ENCODE measurements around the gene DLG2.
A peak's percentile ranks its signal among the peaks of the same experiment; 100 is the strongest.
"Not testable (repeated sequence)": the region's sequence is repeated elsewhere in the genome, so short reads cannot be mapped to it uniquely, and the experiment has no call there.

The DLG2 gene

DNA sequence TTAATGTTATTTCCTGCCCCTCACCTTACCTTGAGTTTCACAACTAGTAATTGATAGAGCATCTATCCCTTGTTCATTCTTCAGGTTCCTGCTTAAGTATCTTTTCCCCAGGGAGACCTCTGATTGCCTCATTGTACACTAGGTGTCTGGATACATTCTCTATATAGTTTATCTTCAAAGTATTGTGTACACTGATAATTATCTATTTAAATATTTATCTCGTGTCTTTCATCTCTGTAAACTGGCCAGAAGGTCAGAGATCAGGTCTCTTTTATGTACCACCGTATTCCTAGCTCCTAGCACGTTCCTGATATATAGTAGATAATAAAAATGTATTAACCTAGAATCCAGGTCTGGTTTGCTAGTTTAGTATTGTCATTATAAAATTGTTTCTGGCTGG is 7.6 kb upstream of the DLG2 start:
- no peak for DNase-seq

DNA sequence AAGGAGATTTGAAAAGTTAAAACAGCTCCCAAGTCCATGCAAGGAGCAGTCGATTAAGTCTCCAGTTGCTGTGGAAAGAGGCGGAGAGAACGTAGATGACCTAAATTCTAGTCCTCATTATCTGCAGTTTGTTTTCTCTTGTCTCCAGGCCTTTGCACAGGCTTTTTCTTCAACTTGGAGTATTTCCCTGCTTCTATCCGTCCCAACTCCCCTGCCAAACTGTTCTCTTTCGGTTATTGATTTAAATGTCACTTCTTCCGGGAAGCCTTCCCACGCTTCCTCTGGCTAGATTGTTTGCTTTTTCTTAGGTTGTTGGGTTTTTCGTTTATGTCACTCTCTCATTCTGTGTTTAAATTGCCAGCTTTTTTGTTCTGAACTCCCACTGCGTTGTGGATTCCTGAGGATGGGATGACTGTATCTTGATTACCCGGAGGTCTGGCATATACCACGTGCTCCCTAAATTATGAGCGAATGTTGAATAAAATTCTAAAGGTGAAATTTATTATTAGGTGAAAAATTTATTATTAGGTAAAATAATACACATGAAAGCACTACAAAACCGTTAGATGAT is 1.7 kb upstream of the DLG2 start:
- DNase-seq, result no peak

DNA sequence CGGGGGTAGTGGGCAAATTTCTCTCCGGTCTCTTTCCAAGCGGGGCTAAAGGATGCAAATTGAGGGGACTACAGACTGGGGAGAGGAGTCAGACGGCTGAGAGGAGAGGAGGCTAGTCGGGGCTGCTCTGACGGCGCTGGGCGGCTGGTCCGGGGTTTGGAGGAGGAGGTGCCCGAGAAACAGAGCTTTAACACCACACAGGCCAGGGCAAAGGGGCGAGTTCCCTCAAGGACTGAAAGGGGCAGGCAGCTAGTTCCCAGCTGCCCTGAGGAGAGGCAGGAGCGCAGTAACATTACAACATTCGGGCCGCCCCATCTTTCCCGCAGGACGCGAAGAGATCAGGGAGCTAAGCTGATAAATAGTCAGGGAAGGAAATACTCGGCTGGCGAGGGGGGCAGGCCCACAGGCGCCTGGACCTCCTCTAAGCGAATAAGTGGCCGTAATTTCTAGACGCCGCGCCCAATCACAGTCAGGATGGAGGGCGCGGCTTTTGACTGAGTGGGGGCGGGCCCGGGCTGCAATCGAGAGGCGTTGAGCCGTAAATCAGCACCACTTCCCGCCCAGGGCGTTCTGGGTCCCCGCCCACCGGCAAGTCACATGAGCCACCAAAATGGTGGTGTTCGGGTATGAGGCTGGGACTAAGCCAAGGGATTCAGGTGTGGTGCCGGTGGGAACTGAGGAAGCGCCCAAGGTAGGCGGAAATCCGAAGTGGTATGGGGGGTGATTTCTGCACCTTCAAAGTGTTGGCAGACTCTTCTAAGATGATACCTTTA is 1.0 kb upstream of the DLG2 start, which contains the start of gene TMEM126B:
TSS of gene TMEM126B (plus strand) at position 596 of the 773 bp plus-strand sequence. CDS start at position 611, 15 bp downstream.
- DNase-seq, result peak; percentile 92

DNA sequence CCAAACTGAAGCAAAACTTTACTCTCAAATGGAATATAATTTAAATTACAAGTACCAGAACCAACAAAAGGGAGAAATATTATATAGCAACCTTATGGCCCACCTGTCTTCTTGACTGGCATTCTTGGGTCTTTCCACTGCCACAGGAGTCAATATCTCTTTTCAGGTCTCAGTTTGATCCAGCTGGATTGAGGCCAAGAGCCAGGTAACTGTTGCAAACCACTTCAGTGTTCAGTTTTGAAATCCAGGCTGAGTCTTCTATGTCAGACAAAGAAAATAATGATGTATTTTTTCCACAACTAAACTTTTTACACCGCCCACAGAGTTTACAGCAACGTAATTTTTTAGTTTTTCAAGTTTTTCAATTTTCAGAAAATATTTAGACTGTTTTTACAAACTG is 648 bp downstream of the DLG2 start:
- DNase-seq, result no peak

DNA sequence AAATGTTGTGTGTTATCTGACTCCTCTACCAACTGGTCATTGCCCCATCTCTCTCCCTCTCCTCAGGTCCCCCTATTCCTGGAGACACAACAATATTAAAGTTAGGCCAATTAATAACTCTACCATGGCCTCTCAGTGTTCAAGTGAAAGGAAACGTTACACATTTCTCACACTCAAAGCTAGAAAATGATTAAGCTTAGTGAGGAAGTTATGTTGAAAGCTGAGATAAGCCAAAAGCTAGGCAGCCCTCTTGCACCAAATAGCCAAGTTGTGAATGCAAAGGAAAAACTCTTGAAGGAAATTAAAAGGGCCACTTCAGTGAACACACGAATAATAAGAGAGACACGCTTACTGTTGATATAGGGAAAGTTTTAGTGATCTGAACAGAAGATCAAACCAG is 6.9 kb downstream of the DLG2 start:
- no peak for DNase-seq

DNA sequence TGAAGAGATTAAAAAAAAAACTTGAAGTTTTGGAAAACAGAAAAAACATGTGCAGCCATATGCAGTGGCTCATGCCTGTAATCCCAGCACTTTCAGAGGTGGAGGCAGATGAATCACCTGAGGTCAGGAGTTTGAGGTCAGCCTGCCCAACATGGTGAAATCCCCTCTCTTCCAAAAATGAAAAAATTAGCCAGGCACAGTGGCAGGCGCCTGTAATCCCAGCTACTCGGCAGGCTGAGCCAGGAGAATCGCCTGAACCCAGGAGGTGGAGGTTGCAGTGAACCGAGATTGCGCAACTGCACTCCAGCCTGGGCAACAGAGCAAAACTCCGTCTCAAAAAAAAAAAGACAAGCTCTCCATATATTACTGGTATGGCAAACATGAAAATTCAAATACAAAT is 7.6 kb downstream of the DLG2 start:
- DNase-seq, result no peak

DNA sequence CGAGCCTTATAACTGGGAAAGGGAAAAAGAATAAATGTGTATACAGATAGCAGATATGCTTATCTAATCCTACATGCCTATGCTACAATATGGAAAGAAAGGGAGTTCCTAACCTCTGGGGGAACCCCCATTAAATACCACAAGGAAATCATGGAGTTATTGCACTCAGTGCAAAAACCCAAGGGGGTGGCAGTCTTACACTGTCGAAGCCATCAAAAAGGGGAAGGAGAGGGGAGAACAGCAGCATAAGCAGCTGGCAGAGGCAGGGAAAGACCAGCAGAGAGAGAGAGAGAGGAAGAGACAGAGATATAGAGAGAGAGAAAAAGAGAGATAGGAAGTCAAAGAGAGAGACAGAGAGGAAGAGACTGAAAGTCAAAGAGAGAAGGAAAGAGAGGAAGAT is 15.5 kb downstream of the DLG2 start:
- not testable (repeated sequence) for DNase-seq

DNA sequence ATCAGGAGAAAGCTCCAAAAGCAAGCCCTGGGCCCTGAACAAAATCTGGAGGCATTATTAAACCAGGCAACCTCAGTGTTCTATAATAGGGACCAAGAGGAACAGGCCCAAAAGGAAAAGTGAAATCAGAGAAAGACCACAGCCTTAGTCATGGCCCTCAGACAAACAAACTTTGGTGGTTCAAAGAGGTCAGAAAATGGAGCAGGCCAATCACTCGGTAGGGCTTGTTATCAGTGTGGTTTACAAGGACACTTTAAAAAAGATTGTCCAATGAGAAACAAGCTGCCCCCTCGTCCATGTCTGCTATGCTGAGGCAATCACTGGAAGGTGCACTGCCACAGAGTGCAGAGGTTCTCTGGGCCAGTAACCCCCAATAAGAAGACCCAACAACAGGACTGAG is 17.9 kb downstream of the DLG2 start:
- DNase-seq, result not testable (repeated sequence)

DNA sequence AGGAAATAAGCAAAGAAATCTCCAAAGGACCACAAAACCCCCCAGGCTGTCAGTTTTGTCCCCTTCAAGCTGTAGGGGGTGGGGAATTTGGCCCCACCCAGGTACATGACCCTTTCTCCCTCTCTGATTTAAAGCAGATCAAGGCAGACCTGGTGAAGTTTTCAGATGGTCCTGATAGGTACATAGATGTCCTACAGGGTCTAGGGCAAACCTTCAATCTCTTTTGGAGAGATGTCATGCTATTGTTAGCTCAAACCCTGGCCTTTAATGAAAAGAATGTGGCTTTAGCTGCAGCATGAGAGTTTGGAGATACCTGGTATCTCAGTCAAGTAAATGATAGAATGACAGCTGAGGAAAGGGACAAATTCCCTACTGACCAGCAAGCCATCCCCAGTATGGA is 18.5 kb downstream of the DLG2 start:
- DNase-seq, result not testable (repeated sequence)

DNA sequence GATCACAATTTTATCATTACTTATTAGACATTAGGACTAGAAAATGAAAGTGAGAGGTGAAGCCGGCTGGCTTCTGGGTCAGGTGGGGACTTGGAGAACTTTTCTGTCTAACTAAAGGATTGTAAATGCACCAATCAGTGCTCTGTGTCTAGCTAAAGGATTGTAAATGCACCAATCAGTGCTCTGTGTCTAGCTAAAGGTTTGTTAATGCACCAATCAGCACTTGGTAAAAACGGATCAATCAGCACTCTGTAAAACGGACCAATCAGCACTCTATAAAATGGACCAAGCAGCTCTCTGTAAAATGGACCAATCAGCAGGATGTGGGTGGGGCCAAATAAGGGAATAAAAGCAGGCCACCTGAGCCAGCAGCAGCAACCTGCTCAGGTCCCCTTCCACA is 20.9 kb downstream of the DLG2 start:
- DNase-seq, result not testable (repeated sequence)

DNA sequence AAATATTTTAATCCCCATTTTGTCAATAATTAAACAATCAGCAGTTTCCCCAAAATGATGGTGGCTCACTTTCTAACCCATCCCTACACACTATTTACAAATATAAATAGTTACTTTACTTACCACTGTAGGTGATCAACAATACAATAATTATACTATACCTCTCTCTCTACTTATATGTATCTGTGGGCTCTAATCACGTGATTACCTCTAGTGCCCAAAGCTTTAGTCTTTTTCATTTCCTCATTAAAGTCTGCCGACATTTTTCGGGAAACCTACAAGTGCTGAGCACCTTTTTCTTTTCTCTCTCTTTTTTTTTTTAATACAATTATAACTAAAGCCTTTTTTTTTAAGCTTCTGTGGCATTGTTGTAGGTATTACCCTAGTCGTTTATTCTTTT is 23.9 kb downstream of the DLG2 start:
- no peak for DNase-seq

DNA sequence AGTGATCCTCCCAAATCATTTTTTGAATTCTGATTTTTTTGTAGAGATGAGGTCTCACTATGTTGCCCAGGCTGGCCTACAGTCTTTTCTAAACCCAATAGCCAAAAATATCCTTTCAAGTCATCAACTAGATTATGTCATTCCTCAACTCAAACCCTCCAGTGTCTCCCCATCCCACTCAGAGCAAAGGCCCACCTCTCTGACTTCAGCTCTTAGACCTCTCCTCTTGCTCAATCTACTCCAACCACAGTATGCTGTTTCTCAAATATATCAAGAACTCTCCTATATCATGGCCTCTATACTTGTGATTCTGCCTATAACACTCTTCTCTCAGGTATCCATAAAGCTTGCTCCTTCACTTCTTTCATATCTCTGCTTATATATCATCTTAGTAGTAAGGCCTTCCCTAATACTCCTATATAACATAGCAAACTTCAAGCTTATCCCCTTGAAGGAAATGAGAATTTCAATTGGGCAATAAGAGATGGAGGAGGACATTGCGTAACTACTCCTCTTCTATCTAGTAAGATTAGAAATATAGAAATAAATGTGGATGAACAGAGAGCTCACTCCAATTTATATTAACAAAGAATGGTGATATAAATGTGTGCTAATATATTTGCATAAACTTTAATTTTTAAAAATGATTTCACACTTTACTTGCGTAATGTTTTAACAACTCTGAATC is 24.5 kb downstream of the DLG2 start:
- DNase-seq, result no peak

DNA sequence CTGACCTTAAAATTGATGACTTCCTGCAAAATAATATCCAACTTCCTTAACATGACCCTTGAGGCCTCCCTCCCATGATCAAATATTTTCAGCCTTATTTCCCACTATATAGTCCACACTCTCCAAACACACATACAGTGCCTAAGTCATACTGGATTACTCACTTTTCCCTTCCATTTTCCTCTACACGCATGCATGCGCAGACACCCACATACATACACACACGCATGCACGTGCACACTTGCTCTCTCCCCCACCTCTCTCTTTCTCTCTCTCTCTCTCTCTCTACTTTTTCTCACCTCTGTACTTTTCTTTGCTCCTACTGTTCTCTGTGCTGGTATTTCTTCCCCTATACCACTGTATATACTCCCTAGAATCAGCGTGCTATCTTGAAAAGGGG is 28.1 kb downstream of the DLG2 start:
- no peak for DNase-seq

DNA sequence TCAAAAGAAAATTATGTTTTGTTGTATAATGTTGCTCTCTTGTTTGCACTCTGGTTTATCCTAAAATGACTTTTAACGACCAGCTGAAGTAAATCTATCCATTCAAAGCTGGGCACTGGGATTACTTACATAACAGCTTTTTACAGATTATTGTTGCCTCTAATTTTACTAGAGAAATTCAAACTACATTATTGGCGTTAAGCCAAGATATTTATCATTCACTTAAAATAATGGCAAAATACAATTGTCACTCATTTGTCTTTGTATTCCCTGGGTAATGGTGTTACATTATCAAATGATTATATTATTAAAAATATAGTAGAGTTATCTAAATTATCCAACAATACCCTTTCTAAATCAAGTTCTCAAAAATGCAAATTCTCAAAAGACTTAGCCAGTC is 30.3 kb downstream of the DLG2 start:
- DNase-seq, result no peak

DNA sequence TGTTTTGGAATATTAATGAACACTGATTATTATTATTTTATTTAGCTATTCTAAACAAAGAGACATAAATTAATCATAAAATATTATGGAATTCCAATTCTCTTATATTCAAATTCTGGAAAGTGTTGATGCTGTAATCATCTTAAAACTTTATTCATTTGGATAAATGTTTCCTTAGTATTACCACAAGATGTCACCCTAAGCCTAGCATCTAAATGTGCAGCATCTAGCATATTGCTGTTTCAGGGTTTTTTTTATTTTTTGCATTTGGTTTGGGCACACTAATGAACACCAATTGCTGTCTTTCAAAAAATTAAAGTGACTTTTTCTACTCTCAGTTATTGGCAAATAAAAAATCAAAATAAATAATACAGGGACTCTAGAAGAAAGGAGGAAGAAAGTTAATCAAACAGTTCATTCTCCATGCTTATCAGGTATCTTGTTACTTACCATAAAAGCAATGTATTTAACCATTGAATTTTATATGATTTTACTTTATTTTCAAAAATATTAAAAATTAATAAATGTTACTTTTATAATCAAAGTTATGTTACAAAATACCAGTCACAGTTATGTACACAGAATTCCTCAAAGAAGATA is 31.8 kb downstream of the DLG2 start:
- DNase-seq, result peak; percentile 1

DNA sequence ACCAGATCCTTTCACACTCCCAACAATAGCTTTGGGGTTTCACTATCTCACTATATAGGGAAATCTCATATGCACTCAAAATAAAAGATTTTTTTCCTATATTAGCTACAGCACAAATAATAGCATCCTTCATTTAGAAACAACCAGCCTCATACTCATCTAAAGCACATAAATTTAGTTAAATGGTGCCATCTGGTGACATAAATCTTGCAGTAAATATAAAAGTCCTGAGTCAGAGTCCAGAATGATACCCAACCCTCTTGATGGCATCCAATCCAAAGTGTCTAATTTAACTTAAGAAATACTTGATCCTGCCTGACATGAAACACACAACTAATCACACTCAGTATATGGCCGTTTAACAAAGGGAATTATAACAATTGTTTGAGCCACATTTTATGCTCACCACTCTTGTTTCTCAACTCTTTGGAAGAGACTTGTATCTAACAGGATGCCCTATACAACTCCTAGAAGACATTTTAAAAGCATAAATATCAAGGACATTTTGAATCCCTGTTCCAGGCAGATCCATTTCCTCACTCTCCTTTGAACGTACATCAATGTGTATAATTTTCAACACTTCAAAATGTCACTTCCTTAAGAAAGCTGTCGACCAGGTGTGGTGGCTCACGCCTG is 36.2 kb downstream of the DLG2 start:
- no peak for DNase-seq

DNA sequence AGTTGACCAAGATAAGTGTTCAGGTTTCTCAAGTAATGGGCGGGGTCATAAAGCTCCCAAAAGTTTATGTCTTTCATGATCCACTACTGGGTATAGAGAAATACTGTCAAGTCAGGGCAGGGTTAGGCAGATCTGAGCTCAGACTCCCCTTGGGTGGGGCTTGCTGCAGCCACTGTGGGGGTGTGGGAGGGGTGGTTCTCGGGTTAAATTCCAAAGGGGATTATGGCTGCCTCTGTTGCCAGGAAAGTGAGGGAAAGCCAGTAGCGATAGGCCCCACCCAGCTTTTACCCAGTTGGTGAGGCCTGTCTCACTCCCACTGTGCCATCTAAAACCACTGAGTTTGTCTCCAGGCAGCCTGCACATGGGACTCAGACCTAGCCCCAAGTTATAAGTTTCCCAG is 37.8 kb downstream of the DLG2 start:
- DNase-seq, result no peak

DNA sequence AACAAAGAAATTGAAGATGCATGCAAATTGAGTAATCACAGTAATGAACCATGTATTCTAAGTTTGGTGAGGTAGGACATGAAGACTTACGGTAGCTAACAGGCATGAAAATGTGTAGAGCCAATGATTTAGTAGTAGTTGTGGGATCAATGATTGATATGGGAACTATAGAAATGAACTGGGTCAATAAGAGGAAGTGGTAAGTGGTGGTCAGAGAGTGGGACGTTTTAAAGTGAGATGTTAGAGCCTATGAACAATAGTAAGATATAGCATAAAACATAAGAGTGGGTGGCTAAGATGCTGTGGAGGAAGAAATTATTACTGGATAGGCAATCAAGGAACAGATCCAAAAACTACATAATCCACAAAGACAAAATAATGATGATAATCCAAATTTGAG is 45.0 kb downstream of the DLG2 start:
- DNase-seq, result no peak

DNA sequence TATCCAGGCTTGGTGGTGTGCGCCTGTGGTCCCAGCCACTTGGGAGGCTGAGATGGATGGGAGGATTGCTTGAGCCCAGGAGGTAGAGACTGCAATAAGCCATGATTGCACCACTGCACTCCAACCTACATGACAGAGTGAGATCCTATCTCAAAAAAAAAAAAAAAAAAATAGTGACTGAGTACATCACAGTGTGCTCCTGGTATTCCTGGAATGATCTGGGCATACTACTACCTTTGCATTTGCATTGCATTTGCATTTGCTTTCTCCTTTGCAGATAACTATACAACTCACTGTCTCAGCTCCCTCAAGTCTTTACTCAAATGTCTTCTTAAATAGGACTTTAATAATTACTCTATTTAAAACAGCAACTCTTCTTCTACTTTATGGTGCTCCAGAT is 51.8 kb downstream of the DLG2 start:
- no peak for DNase-seq

DNA sequence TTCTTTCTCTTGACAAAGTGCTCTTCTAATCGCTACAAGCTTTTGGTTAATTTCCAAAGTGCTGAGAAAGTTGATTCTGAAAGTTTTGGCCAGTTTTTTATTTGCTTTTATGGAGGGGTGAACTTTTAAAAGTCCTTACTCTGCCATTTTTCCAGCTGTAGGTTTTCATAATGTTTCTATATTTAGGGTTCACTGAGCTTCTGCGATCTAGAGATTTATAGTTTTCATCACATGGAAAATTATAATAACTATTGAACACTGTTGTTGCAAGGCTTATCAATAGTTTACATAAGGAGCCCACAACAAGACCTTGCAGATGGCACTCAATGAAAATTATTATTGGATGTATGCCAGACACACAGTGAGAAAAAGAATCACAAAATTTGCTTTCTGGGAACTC is 55.1 kb downstream of the DLG2 start:
- no peak for DNase-seq

DNA sequence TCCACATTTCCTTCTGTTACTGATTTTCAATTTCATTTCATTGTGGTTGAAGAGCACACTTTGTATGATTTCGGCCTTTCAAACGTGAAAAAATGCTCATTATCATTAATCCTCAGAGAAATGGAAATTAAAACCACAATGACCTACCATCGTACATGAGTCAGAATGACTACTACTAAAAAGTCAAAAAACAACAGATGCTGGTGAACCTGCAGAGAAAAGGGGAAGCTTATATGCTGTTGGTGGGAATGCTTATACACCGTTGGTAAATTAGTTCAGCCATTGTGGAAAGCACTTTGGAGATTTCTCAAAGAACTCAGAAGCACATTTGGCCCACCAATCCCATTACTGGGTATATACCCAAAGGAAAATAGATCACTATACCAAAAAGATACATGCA is 57.6 kb downstream of the DLG2 start:
- no peak for DNase-seq

DNA sequence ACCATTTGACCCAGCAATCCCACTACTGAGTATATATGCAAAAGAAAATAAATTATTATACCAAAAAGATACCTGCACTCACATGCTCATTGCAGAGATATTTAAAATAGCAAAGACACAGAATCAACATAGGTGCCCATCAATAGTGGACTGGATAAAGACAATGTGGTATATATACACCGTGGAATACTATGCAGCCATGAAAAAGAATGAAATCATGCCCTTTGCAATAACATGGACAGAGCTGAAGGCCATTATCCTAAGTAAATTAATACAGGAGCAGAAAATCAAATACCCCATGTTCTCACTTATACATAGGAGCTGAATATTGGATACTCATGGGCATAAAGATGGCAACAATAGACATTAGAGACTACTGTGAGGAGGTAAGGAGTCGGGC is 68.7 kb downstream of the DLG2 start:
- DNase-seq, result no peak

DNA sequence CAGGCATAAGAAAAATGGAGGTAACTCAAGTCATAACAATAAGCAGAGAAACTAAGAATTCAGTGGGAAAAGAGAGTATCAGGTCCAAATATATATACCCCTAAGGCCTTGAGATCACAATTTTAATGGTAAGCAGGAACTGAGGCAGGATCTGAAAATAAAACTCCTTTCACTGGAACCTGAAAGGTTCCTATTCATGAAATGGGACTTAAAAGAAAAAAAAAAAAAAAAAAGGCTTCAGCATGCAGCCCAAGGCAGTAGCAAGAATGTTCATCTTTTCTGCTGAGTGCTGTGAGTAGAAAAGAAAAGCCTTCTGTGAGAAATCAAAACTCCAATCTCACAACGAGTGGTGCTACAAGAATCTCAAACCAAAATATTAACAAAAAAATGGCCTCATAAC is 75.3 kb downstream of the DLG2 start:
- DNase-seq, result no peak
